GM12874 (cell line): ENCODE data around the gene DUSP16.

Source experiments
- TF ChIP-seq, protein P1 (sequence below): IDR thresholded peaks from 2 replicates; pipeline ENCODE4 v1.5.1; 2011; ENCODE audit warnings: low read depth, mild to moderate bottlenecking, control low read depth, low read length, moderate library complexity; ENCODE audit not compliant: insufficient read depth

DUSP16 gene

DNA sequence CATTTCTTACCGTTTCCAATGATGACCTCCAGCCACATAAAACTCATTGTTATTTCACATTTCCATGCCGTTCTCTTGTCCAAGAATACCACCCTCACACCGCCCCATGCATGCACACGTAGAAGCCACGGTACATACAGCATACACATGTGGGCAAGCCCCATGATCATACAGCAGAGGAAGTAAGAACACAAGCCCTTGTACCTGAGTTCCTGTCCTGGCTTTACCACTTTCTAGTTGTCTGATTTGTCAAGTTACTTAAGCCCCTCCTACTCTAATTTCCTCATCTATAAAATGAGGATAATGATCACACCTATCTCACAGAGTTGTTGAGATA is 59.9 kb downstream of the DUSP16 start:
- TF ChIP-seq, protein P1, sequence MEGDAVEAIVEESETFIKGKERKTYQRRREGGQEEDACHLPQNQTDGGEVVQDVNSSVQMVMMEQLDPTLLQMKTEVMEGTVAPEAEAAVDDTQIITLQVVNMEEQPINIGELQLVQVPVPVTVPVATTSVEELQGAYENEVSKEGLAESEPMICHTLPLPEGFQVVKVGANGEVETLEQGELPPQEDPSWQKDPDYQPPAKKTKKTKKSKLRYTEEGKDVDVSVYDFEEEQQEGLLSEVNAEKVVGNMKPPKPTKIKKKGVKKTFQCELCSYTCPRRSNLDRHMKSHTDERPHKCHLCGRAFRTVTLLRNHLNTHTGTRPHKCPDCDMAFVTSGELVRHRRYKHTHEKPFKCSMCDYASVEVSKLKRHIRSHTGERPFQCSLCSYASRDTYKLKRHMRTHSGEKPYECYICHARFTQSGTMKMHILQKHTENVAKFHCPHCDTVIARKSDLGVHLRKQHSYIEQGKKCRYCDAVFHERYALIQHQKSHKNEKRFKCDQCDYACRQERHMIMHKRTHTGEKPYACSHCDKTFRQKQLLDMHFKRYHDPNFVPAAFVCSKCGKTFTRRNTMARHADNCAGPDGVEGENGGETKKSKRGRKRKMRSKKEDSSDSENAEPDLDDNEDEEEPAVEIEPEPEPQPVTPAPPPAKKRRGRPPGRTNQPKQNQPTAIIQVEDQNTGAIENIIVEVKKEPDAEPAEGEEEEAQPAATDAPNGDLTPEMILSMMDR: no peak

DNA sequence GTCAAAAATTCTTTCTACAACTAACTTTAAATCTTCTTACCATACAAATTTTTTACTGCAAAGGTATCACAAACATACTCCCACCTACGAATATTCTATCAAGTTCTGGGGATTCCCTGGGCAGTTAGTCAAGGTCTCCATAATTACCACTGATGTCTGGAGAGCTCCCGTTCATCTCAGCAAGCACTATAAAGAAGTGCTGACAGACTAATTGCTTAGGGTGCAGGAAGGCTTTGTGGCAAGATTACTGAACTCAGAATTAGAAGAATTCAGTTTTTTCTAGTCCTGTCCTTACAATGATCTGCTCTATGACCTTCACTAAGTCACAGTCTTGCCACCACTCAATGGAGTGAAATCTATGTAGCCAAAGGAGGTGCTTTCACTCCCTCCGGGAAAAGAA is 61.5 kb downstream of the DUSP16 start:
- TF ChIP-seq, protein P1: no peak

DNA sequence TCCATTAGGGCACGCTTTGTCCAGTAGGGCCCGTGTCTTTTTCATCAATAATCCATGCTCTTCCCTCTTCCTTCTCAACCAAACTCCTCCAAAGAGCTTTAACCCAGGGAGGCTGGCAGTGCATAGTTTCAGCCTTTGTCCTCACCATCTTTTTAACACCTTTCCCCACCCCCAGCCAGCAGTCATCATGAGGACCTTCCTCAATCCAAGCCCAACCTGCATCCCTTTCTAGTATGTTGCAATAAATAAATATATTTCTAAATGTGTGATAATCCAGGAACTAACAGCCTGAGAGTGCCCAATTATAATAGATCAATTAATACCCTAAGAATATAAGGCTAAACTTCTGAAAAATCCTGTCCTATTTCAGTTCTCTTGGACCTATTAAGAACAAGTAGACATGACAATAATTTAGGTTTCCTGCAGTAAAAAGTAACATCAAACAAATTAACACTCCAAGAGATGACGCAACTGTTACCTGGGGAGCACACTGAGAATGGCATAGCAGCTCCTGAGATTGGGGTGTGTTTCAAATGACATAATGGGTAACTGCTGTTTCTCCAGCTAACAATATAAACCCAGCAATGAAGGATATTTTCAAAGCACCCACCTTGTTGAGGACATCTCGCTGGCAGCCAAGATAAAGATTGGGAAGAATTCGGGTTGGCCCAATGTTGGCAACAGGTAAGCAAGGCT is 62.6 kb downstream of the DUSP16 start:
- TF ChIP-seq, protein P1: no peak

DNA sequence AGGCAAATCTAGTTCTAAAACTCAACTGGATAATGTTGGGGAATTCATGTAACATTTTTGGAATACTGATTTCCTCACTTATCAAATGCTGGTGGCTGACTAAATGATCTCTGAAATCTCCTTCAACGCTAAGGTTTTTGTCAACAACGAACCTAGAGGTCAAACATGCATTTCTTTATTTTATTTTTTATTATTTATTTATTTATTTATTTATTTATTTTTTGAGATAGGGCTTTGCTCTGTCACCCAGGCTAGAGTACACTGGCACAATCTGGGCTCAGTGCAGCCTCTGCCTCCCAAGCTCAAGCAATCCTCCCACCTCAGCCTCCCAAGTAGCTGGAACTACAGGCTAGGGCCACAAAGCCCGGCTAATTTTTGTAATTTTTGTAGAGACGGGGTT is 64.5 kb downstream of the DUSP16 start:
- TF ChIP-seq, protein P1: no peak

DNA sequence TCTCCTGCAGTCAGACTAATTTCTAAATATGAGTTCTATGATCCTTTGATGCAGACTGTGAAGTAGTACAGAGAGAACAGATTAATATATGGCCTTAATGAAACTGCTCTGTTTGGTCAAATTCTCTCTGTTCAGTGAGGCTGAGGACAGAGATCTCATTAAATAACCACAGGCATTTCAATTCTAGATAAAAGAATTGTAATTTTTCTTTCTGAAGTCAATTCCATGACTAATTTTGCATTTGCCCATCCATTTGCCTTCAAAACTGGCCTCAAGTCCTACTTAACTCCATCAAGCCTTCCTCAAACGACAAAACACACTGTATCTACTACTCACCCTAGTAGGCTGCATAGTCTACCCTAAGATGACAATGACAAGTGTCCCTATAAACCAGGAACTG is 67.1 kb downstream of the DUSP16 start:
- TF ChIP-seq, protein P1: no peak

DNA sequence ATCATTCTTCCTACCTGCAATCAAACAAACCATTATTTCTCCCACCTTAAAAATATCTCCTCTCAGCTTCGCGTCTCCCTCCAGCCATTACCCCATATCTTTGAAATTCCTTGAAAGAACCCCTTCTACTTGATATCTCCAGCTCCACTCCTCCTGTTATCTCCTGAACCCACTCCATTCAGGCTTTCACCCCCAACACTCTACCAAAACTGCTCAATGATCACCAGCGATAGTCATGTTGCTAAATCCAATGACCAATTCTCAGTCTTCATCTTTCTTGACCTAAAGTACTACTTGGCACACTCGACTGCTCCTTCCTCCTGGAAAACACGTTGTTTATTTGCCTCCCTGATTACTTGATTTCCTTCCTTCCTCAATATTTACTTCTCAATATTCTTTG is 70.1 kb downstream of the DUSP16 start:
- TF ChIP-seq, protein P1: no peak

DNA sequence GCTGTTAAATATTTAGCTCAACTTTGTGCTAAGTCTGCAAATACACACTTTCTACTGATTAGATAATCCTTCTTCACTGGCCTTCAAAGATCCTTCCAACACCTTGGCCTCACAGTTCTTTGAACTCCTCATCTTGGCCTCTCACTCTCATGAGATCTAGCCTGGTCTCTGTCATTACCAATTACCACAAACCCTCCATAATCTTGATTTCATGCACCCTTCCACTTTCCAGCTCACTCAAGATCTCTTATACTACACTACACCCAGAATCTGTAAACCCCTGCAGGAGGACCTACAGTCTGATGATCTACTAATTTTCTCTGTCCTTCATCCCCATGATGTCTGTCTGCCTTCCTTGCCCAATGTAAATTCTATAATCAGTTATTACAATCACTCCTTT is 71.1 kb downstream of the DUSP16 start:
- TF ChIP-seq, protein P1: no peak
